Measurements from ENCODE around the gene LTBP1. TPM values are rescaled to one million over a fixed set of nuclear protein-coding genes. Genes with fewer than 3 reads are reported as not detected.

The LTBP1 gene
- total RNA-seq, 4 donors from 2014 or later = 15.8 to 56.7 (median 28.3) TPM

DNA sequence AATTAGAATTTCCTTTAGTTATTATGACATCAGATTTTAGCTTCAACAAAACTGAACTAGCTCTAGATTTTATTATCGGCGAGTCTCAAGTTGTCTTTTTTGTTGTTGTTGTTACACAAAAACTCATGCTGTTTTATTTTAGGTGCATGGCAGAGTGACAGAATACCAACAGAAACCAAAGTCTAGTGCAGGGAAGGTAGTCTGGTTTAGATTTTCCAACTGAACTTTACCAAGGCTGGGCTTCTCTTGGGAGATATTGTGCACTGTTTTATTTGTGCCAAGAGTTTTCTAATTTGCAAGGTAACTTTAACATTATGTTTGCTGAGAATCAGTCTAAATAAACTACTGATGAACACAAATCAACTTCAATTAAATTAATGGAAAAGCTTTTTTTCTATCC lies 486.1 kb downstream of the LTBP1 start:
- no peaks in the 10 kb centered on the region for H3K4me1 ChIP-seq
- in situ Hi-C loops (cut with MboI; ENCODE audit: low pct_ligation_motif_present in 1 of 4, low pct_unique_long_range_greater_than_20kb in 1 of 4, low sequenced_read_pairs in 3 of 4) = no loop called here
- WGBS, 2 donors (ENCODE audit: low coverage in 1 of 2) = 83 to 93% methylated on average over 2 of the region's 2 CpGs
- intact Hi-C loops (cut with DNase I; ENCODE audit: low total_unique reads) = no loop called here
- H3K27ac ChIP-seq = no peak overlapping the region
- H3K36me3 ChIP-seq = no peaks in the 10 kb centered on the region
- H3K9me3 ChIP-seq = no peaks in the 10 kb centered on the region
- no peaks in the 10 kb centered on the region for H3K27me3 ChIP-seq
- no peak overlapping the region for H3K4me3 ChIP-seq
- DNase-seq = no peak
- TF ChIP-seq EP300 (IDR thresholded peaks at IDR 0.05; ENCODE audit: low read depth) = no peak
- TF ChIP-seq, protein P1, sequence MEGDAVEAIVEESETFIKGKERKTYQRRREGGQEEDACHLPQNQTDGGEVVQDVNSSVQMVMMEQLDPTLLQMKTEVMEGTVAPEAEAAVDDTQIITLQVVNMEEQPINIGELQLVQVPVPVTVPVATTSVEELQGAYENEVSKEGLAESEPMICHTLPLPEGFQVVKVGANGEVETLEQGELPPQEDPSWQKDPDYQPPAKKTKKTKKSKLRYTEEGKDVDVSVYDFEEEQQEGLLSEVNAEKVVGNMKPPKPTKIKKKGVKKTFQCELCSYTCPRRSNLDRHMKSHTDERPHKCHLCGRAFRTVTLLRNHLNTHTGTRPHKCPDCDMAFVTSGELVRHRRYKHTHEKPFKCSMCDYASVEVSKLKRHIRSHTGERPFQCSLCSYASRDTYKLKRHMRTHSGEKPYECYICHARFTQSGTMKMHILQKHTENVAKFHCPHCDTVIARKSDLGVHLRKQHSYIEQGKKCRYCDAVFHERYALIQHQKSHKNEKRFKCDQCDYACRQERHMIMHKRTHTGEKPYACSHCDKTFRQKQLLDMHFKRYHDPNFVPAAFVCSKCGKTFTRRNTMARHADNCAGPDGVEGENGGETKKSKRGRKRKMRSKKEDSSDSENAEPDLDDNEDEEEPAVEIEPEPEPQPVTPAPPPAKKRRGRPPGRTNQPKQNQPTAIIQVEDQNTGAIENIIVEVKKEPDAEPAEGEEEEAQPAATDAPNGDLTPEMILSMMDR (IDR thresholded peaks at IDR 0.05) = no peak
- TF ChIP-seq POLR2AphosphoS5 (IDR thresholded peaks at IDR 0.05) = no peak
- TF ChIP-seq POLR2A (IDR thresholded peaks at IDR 0.05) = no peak

DNA sequence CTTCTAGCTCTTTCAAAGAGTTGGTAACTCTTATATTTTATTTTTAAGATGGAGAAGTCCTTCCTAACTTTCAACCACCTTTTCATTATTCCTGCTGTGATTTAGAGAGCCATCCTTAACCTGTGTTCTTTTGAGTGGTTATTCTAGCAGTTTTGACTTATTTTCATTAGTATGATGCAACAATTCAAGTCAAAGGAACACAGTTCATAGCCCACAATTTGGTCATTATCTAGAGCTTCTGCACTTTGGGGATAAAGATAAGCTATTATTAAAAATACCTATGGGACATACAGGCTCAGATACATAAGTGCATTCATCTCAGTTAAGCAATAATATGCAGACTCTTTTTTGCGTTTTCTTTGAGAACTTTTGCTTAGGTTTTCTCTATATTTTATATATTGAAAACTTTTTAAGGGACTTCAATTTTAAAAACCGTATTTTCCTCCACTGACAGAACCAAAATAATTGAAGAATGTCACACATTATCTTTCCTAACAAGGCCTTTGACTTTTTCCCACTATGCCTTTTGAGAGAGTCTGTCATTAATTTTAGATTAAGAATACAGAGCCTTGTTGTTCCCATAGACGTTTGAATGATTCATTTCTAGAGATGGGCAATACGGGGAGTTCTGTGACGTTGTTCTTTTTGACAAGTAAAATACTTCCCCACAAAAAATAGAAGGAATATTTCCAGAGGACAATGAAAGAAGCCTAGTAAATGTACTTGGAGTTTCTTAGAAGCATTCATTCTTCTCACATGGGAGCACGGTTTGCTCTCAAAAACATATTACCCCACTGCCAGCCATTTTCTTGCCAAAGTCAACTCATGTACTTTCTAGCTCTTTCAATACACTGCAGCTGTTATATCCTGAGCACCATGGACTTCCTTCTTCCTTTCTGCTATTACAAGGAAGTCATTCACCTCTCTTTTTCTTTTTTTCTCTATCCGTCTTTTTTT lies 486.8 kb downstream of the LTBP1 start:
- no peak for DNase-seq
- 65 to 79% methylated on average over 7 of the region's 7 CpGs for WGBS, 2 donors (ENCODE audit: low coverage in 1 of 2)
- no peak overlapping the region for H3K4me3 ChIP-seq
- no peaks in the 10 kb centered on the region for H3K9me3 ChIP-seq
- no peak overlapping the region for H3K27ac ChIP-seq
- intact Hi-C loops (cut with DNase I; ENCODE audit: low total_unique reads) (no loop called here), in situ Hi-C loops (cut with MboI; ENCODE audit: low pct_ligation_motif_present in 1 of 4, low pct_unique_long_range_greater_than_20kb in 1 of 4, low sequenced_read_pairs in 3 of 4) (no loop called here)
- no peaks in the 10 kb centered on the region for H3K4me1 ChIP-seq
- no peaks in the 10 kb centered on the region for H3K36me3 ChIP-seq
- no peaks in the 10 kb centered on the region for H3K27me3 ChIP-seq
- TF ChIP-seq POLR2AphosphoS5 (IDR thresholded peaks at IDR 0.05) (no peak), EP300 (IDR thresholded peaks at IDR 0.05; ENCODE audit: low read depth) (no peak), POLR2A (IDR thresholded peaks at IDR 0.05) (no peak)
- TF ChIP-seq, protein P1 (IDR thresholded peaks at IDR 0.05) = no peak

DNA sequence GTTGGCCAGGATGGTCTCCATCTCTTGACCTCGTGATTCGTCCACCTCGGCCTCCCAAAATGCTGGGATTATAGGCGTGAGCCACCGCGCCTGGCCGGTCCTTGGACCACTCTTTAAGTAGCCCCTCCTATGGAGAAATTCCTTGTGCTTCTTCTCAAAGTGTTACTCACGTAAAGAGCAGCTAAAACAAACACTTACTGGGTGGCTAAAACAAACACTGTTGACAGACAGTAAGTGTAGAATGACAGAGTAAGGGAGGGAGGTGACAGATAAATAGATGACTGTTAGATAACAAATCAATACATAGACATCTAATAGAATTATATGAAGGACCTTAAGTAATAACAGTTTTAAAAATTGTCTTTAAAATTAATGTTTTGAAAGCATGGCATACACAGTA lies 488.8 kb downstream of the LTBP1 start:
- Histone ChIP-seq H3K4me1 (no peaks in the 10 kb centered on the region), H3K4me3 (no peak overlapping the region), H3K27ac (no peak overlapping the region), H3K36me3 (no peaks in the 10 kb centered on the region), H3K9me3 (no peaks in the 10 kb centered on the region), H3K27me3 (no peaks in the 10 kb centered on the region)
- no peak for DNase-seq
- in situ Hi-C loops (cut with MboI; ENCODE audit: low pct_ligation_motif_present in 1 of 4, low pct_unique_long_range_greater_than_20kb in 1 of 4, low sequenced_read_pairs in 3 of 4) = no loop called here
- 79 to 85% methylated on average over 6 to 8 of the region's 8 CpGs for WGBS, 2 donors (ENCODE audit: low coverage in 1 of 2)
- intact Hi-C loops (cut with DNase I; ENCODE audit: low total_unique reads) = no loop called here
- TF ChIP-seq POLR2A (IDR thresholded peaks at IDR 0.05) (no peak), POLR2AphosphoS5 (IDR thresholded peaks at IDR 0.05) (no peak), EP300 (IDR thresholded peaks at IDR 0.05; ENCODE audit: low read depth) (no peak)
- TF ChIP-seq, protein P1 (IDR thresholded peaks at IDR 0.05) = no peak

DNA sequence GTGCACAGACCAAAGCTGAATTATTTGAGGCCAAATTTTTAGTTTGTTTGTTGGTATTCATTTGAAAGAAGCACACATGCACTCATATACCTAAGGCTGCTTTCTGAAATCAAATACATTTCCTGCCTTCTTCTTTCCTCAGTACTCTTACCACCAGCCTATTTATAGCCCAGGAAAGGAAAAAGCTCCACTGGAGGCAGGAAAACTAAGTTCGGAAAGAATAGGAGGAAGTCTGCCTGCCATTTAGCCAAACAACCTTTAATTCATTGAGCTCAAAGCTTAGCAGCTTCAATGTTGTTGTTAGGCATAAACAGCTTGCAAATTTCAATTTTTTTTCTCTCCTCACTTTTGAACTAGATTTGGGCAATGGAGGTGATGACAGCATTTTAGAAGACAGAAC lies 489.3 kb downstream of the LTBP1 start:
- H3K36me3 ChIP-seq = no peaks in the 10 kb centered on the region
- intact Hi-C loops (cut with DNase I; ENCODE audit: low total_unique reads) (no loop called here), in situ Hi-C loops (cut with MboI; ENCODE audit: low pct_ligation_motif_present in 1 of 4, low pct_unique_long_range_greater_than_20kb in 1 of 4, low sequenced_read_pairs in 3 of 4) (no loop called here)
- TF ChIP-seq POLR2AphosphoS5 (IDR thresholded peaks at IDR 0.05) (no peak), POLR2A (IDR thresholded peaks at IDR 0.05) (no peak), EP300 (IDR thresholded peaks at IDR 0.05; ENCODE audit: low read depth) (no peak)
- TF ChIP-seq, protein P1 (IDR thresholded peaks at IDR 0.05) = no peak
- H3K4me3 ChIP-seq = no peak overlapping the region
- DNase-seq = no peak
- WGBS, 2 donors (ENCODE audit: low coverage in 1 of 2) = 14 to 62% methylated on average over 1 of the region's 1 CpG
- H3K4me1 ChIP-seq = no peaks in the 10 kb centered on the region
- H3K27ac ChIP-seq = no peak overlapping the region
- no peaks in the 10 kb centered on the region for H3K27me3 ChIP-seq
- no peaks in the 10 kb centered on the region for H3K9me3 ChIP-seq

Data from transverse colon (tissue), 4 donors.